Activated CD8-positive, alpha-beta memory T cell treated with anti-CD3 and anti-CD28 coated beads, Interleukin-2, amount 50 U/mL, for 1 hour (primary cell): Measurements from ENCODE around the gene KCNAB2.
"Not testable (repeated sequence)": the region's sequence is repeated elsewhere in the genome, so short reads cannot be mapped to it uniquely, and the experiment has no call there.

ENCODE experiments used
- DNase-seq: peaks from one replicate; pipeline ENCODE4 v3.0.0-alpha.2; 2020; ENCODE audit errors: extremely low read depth

KCNAB2 gene

DNA sequence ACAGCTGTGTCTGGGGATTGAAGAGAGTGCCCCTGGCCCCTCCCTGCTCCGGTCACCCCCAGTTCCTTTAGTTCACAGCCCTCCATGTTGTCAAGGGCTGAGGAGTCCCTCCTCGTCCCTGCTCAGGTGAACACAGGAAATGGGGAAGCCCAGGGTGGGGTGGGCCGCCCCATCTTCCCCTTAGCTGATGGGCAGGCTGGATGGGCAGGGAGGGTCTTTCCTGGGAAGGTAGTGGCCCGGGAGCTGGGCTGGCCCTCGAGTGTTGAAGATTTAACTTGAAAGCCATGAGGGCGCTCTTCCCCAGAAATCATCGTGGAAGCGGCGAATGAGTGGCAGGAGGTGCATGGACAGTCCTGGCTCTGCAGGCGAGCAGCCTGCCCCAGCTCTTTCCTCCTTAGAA is 35.1 kb upstream of the KCNAB2 start:
- no peak for DNase-seq

DNA sequence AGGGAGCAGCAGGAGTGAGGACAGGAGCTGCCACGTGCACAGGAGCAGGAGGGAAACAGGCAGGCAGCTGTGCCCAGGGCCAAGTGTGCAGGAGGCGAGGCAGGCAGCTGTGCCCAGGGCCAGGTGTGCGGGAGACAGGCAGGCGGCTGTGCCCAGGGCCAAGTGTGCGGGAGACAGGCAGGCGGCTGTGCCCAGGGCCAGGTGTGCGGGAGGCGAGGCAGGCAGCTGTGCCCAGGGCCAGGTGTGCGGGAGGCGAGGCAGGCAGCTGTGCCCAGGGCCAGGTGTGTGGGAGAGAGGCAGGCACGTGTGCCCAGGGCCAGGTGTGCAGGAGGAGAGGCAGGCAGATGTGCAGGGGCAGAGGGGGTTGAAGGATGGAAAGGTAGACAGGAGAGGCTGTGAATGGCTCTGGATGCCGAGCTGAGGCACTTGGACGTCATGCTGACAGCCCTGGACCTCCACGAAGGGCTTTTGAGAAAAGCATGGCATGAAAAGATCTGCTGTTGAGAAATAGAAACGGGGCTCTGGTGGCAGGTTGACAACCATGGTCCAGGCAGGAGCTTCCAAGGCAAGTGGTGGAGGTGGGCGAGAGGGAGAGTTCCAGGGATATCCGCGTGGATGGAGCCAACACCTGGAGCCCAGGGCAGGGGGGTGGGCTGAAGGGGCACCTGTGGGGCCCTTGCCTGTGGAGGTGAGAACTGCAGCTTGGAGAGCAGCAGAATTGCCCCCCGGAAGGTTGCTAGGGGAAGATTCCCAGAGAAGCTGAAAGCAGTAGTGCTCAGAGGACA is 34.3 kb upstream of the KCNAB2 start:
- no peak for DNase-seq

DNA sequence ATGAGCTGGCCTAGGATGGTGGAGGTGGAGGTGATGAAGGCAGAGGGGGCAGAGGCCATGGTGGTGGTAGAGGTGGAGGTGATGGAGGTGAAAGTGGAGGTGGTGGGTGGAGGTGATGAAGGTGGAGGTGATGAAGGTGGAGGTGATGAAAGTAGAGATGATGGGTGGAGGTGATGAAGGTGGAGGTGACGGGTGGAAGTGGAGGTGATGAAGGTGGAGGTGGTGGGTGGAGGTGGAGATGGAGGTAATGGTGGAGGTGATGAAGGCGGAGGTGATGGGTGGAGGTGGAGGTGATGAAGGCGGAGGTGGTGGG is 33.8 kb upstream of the KCNAB2 start:
- DNase-seq, result no peak

DNA sequence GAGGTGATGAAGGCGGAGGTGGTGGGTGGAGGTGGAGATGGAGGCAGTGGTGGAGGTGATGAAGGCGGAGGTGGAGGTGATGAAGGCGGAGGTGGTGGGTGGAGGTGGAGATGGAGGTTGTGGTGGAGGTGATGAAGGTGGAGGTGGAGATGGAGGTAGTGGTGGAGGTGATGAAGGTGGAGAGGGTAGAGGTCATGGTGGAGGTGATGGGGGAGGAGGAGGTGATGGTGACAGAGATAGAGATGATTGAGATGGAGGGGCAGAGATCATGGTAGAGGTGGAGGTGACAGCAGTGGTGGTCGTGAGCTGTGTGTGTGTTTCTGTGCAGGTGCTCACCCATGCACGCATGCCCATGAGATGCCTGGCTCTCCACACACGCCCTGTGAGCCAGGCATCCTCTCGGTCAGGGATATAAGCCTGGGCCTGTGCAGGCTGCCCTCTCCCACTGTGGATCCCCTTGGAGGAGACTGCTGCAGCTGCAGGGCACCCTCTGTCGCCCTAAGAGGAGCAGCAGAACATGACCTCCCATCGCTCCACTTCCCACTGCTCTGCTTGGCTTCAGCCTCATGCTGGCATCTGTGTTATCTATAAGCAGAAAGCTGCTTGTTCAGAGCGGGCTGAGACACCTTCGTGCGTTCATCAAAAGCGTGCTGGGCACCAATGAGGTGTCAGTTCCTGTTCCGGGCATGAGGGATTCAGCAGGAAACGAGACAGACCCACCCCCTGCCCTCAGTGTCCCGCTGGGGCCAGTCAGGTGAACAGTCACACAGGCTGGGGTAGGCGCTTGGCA is 33.0 kb upstream of the KCNAB2 start:
- DNase-seq, result no peak

DNA sequence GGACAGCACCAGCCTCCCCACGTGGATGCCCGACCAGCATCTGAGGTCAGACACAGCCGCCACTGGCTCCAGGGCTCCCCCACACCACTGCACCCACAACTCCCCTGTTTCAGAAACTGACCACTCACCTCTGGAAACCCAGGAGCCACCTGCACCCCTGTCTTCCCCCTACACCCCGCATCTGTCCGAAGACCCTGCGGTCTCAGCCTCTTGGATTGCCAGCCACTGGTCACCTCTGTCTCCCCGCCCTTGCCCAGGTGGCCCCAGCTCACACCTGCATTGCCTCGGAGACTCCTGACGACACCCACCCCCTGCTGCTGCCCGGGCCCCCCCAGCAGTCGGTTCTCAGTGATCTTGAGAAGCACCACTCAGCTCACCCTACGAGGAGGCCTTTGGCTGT is 32.2 kb upstream of the KCNAB2 start:
- DNase-seq, result no peak

DNA sequence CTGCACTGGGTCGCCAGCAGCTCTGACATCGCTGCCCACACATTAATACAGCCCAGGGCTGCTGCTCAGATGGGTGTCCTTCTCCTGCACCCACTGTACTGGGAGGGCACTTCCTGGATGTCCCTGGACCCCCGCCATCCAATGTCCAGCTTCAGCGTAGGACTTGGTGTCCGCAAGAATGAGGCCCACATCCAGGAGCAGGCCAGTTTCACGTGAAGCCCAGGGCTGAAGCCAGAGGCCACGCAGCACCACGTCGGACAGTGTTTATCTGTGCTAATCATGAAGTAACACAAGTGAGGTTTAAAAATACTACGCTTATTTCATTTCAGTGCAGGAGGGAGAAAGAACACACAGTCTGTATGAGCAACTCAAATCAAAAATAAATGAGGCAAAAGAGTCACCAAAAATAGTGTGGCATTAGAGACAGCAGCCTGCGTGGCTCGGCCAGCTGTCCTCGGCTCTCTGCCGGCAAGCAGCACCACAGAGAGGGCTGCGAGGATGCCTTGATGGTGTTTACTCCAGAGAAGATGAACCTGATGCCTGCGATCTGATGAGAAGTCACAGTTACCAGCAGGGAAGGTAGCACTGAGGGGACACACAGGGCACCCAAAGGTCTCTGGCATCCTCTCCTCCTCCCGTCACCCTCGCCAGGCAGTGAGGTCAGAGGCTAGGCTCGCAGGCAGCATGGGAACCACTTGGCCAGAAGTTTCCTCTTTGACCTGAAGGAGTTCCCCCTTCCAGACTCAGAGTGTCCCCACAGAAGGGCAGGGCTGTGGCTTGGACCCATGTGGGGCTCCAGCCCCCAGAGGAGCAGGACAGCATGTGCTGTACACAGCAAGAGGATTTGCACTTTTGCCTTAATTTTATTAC is 31.3 kb upstream of the KCNAB2 start:
- no peak for DNase-seq

DNA sequence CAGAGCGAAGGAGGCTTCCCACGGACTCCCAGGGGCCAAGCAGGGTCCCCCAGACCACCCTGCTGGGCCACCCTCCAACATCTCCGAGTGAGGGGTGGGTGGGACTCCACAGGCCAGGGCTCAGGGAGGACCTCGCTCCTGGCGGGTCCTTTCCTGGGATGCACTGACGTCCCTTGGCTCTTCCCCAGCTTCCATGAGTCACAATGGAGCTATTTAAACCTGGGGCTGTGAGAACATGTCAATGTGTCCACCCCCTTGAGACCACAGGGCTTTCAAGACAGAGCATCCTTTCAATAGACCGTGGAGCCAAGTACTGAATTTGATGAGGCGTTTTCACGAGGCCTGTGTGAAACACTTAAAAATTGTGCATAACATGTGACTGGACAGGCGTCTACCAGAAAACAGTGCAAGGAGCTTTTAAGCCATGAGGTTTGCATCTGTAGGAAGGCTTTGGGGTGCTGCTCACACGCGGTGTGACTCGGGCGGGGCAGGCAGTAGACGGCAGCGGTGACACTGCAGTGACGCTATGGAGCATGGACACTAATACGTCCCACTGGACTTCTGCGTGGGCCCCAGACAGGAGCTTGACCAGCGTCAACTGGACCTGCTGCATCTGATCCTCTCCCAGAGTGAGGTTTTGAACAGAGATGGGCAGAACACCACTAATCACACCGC is 29.4 kb upstream of the KCNAB2 start:
- DNase-seq, result no peak

DNA sequence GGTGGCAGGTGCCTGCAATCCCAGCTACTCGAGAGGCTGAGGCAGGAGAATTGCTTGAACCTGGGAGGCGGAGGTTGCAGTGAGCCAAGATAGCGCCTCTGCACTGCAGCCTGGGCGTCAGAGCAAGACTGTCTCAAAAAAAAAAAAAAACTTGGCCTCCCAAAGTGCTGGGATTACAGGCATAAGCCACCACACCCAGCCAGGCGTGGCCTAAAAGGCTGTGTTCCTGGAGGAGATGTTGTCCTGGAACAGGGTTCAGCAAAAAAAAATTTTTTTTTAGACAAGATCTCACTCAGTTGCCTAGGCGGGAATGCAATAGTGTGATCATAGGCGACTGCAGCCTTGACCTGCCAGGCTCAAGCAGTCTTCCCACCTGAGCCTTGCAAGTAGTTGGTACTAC is 28.0 kb upstream of the KCNAB2 start:
- DNase-seq, result not testable (repeated sequence)

DNA sequence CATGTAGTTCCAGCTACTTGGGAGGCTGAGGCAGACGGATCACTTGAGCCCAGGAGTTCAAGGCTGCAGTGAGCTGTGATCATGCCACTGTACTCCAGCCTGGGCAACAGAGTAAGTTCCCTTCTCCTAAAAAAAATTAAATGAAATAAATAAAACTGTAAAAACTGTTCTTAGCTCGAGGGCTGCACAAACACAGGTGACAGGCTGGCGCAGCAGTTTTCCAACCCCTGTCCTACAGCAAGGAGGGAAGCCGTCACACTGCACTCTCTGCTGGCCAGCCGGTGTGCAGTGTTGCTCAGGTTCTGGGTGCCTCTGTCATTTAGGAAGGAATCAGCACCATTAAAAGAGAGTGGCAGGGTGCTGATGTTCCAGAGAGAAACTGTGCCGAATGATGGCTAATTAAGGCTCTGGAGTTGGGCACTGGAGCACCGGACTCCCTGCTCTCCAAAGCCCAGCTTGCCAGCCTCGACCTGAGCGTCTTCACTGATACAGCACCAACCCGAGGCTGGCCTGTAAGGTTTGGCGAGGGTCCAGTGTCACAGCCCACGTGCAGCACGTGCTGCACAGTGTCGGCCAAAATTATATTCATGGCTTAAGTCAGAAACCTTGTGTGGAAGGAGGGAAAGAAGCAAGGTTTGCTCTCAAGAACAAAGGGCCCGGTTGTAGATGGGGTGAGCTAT is 26.4 kb upstream of the KCNAB2 start:
- DNase-seq, result no peak

DNA sequence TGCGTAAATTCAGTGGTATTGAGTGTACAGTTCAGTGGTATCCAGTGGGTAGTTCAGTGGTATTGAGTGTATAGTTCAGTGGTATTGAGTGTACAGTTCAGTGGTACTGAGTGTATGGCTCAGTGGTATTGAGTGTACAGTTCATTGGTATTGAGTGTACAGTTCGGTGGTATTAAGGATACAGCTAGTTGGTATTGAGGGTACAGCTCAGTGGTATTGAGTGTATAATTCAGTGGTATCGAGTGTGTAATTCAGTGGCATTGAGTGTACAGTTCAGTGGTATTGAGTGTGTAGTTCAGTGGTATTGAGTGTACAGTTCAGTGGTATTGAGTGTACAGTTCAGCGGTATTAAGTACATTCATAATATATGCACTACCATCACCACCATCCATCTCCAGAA is 23.5 kb upstream of the KCNAB2 start:
- no peak for DNase-seq

DNA sequence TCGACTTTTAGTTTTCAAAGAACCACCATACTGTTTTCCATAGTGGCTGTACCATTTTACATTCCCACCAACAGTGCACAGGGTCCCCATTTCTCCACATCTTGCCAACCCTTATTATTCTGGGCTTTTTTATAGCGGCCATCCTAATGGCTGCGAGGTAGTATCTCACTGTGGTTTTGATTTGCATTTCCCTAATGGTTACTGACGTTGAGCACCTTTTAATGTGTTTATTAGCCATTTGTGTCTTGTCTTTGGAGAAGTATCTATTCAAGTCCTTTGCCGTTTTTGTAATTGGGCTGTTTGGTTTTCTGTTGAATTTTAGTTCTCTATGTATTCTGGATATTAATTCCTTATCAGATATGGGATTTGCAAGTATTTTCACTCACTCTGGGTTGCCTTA is 22.3 kb upstream of the KCNAB2 start:
- no peak for DNase-seq

DNA sequence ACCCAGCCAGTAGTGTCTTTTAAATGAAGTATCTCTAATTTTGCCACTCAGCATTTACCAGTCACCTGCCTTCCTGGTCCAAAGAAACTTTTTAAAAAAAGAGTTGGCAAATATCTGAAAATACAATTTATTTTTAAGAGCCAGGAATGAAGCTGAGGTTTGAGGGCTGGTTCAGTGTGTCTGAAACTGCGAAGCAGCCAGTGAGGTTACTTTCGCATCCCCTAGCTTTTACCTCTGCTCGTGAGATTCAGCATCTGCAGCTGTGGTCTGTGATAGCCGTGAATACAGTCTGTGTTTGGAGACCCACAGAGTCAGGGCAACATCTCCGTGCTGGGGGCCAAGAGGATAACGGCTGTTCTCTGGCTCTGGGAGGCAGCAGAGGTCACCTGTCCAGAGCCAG is 21.3 kb upstream of the KCNAB2 start:
- DNase-seq, result no peak

DNA sequence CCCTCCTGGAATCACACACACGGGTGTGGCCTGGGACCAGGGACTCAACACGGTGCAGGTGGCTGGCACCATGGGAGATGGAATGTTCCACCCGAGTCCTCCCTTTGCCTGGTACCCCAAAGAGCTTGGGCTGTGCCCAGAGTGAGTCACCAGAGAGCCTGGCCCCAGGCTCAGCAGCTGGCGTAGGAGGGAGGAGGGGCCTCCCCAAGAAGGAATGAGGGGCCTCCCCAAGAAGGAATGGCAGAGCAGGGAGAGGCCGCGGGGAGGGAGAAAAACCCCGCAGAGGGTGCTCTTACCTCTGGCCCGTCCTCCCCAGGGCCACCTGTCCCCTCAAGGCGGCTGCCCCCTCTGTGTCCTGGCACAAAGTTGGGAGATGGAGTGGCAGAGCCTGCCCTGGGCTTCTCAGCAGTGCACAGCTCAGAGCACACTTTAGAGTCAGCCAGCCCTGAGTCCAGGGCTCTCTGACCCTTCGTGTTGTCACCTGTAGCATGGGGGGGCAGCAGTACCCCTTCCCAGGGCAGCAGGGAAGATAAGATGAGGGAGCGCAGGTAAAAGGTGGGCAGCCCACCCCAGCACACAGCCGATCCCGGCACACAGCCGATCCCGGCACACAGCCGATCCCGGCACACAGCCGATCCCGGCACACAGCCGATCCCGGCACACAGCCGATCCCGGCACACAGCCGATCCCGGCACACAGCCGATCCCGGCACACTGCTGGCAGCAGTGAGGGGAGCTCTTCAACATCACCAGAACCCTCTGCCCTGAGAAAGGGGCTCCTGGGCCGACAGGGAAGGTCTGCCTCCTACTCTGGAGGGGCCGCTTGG is 20.2 kb upstream of the KCNAB2 start:
- DNase-seq, result no peak

DNA sequence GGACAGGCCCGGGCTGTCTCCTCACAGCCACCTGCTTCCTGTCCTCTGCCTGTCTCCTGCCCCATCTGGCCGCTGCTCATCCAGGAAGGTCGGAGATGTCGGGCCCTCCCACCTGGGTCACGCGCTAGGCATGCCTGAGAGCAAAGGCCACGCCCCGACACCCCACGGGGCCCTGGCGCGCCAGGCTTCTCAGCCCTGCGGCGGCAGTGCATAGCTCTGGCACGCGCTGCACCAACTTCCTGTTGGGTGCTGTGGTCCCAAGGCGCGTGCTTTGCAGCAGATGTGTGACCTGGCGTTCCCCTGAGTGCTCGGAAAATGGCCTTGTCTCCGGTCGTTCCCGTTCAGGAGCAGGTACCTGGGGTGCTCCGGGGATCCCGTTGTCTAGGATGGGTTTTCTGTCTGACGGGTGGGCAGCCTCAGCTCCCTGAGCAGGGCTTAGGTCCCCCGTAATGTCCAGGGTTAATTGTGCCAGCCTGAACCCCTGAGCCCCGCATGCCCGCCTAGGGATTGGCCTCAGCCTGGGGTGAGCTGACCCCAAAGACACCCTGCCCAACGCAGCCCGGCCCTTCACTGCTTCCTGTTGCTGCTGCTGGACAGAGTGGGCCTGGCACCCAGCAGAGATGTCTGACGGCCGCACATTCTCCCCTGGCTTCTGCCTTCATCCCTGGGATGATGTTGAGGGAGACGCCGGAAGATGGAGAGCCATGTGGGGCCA is 19.4 kb upstream of the KCNAB2 start:
- DNase-seq, result peak; percentile 78

DNA sequence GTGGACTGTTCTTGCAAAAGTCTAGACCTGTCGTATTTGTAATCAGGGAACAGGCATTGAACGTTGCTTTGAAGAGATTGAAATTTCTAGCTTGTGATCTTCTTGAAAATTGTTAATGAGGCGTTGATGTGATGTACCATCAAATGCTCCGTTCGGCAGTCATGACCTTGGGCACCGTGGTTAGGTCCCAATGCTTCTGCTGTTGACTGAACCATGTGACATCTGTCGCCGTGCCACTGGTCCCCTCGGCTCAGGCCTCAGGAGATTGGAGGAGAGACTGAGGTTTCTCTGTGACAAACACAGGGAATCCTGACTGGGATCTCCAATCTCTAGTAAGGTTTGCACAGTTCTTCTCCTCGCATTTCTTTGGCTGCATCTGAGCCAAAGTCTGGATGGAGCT is 18.1 kb upstream of the KCNAB2 start:
- no peak for DNase-seq

DNA sequence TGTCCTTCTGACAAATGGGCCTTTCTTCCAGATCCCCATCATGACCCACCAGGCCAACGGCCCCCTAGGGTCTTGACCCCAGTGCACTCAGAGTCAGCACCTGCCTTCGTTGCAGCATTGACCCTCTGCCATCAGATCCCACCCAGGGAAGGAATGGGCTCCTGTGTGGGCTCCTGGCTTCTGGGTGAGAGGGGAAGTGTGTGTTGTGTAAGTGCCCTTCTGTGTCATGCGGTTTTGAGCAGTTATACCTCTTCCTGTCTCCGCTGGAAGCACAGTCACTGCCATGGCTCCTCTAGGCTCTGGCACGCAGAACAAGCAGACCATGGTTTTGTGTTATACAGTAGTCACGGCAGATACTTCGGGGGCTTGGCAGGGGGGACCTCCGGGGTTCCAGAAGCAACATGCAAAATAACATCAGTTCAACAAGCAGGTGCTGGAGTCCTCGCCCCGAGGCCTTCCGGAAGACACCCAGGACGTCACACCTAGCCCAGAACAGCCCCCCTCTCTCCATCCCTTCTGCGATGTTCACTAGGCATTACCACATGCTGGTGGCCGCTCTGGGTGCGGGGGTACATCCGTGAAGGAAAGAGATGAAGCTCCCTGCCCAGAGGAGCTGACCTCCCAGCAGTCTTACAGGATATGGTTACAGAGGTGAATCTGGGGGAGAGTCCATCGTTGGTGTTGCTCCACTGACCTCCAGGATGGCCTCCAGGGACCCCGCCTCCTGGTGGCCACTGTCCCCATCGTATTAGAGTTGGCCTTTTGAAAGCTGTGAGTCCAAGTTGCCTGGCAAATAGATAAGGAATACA is 17.4 kb upstream of the KCNAB2 start:
- peak; percentile 40 for DNase-seq

DNA sequence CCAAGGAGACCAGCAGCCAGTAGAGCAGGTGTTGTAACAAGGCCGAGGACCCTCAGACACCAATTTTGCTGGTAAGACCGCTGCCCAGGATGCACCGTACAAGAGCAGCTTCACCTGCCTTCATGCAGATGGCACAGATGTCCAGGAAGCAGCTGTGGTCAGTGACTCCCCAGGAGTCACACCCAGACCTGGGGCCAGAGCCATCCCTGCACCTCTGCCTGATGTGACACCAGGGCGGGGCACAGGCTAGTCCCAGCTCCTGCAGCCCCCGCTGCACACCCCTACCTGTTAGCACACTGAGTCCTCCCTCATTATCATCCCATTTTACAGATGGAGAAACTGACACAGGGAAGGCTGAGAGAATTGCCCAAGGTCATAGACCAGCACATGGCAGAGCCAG is 16.3 kb upstream of the KCNAB2 start:
- no peak for DNase-seq

DNA sequence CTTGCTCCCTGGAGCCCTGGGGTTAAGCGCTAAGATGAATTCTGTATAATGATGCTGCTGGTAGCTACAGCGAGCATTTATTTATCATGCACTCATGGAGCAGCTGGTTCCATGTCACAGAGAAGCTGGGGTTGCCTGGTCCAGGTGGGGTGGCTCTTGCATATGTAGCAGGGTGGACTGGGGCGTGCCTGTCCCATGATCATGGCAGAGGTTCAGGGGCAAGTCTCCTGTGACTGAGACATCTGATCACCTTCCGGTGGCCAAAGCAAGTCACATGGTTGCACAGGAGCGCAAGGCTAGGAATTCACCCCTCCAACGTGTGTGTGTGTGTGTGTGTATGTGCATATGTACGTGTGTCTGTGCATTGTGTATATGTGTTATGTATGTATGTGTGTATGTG is 15.6 kb upstream of the KCNAB2 start:
- no peak for DNase-seq
